ENCODE data around the gene NRXN3. TPM values are rescaled to one million over a fixed set of nuclear protein-coding genes. Genes with fewer than 3 reads are reported as not detected.
"Not testable (repeated sequence)": the region's sequence is repeated elsewhere in the genome, so short reads cannot be mapped to it uniquely, and the experiment has no call there.

The NRXN3 gene
- total RNA-seq, 1 donor from 2014 or later: 1.6 TPM

- Histone ChIP-seq H3K36me3 (ENCODE audit: control insufficient read depth, insufficient read depth, low read length) (no peaks in the 10 kb centered on the region), H3K4me3 (ENCODE audit: low read depth, low read length) (no peak overlapping the region), H3K27me3 (ENCODE audit: control insufficient read depth, insufficient read depth, low read length) (no peaks in the 10 kb centered on the region)
- DNase-seq (ENCODE audit: low read depth): no peak
- TF ChIP-seq, protein P1, sequence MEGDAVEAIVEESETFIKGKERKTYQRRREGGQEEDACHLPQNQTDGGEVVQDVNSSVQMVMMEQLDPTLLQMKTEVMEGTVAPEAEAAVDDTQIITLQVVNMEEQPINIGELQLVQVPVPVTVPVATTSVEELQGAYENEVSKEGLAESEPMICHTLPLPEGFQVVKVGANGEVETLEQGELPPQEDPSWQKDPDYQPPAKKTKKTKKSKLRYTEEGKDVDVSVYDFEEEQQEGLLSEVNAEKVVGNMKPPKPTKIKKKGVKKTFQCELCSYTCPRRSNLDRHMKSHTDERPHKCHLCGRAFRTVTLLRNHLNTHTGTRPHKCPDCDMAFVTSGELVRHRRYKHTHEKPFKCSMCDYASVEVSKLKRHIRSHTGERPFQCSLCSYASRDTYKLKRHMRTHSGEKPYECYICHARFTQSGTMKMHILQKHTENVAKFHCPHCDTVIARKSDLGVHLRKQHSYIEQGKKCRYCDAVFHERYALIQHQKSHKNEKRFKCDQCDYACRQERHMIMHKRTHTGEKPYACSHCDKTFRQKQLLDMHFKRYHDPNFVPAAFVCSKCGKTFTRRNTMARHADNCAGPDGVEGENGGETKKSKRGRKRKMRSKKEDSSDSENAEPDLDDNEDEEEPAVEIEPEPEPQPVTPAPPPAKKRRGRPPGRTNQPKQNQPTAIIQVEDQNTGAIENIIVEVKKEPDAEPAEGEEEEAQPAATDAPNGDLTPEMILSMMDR (IDR thresholded peaks at IDR 0.05; ENCODE audit: insufficient read depth, low read length, poor library complexity, severe bottlenecking): no peak
Measured at GRCh38 chr14:79018836-79019235, 848.7 kb downstream of the NRXN3 start.

DNA sequence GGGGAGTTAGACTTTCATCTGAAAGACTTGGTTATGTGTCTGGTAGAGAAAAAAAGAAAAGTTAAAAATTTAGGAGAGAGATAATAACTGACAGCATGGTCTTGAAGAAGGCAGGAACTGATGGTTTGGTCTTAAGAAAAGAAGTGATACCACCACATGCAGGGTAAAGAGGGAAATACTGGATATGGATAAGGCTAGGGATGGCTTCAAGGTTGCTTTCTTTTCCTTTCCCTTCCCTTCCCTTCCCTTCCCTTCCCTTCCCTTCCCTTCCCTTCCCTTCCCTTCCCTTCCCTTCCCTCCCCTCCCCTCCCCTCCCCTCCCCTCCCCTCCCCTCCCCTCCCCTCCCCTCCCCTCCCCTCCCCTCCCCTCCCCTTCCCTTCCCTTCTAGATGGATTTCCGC, 849.7 kb downstream of the NRXN3 start:
- H3K4me3 ChIP-seq (ENCODE audit: low read depth, low read length); DNase-seq (ENCODE audit: low read depth); H3K27me3 ChIP-seq (ENCODE audit: control insufficient read depth, insufficient read depth, low read length); H3K36me3 ChIP-seq (ENCODE audit: control insufficient read depth, insufficient read depth, low read length): not testable (repeated sequence)

DNA sequence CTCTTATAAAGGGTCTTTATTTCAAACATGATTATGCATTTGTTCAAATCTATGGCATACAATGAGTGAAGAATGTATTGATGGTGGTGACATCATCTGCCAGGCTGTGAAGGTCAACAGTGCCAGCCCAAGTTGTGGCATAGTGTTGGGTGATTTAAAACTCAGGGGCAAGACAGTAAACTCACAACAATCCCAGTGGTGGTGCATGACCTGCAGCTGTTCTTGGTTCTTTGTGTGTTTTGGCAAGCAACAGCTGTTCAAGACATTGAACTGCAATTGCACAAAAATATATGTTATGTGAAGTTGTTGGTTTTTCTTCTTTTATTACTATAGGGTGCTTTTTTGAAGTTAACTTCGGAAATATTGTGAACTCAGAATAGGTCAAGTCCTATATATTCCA, 851.6 kb downstream of the NRXN3 start:
- DNase-seq (ENCODE audit: low read depth): no peak
- TF ChIP-seq, protein P1 (IDR thresholded peaks at IDR 0.05; ENCODE audit: insufficient read depth, low read length, poor library complexity, severe bottlenecking): no peak
- no peaks in the 10 kb centered on the region for H3K36me3 ChIP-seq (ENCODE audit: control insufficient read depth, insufficient read depth, low read length)
- no peaks in the 10 kb centered on the region for H3K27me3 ChIP-seq (ENCODE audit: control insufficient read depth, insufficient read depth, low read length)
- no peak overlapping the region for H3K4me3 ChIP-seq (ENCODE audit: low read depth, low read length)

GRCh38 chr14:79027138-79027537, 857.0 kb downstream of the NRXN3 start:
- TF ChIP-seq, protein P1 (IDR thresholded peaks at IDR 0.05; ENCODE audit: insufficient read depth, low read length, poor library complexity, severe bottlenecking): no peak

DNA sequence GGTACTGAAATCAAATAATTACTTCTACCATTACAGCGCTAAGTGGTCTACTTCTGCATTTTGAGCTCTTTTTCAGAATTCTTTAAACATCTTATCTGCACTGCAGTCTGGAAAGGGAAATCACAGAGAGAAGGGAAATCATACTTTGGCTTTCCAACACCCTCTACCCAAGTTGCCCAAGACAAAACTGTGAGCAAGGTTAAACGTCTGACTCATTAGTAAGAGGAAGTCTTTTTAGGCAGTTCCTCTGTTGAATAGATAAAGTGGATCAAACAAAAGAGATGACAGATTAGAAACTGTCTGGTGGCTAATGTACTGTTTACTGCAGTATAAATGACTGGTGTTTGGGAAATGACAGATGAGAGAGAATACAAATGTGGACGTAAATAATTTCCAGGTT, 858.1 kb downstream of the NRXN3 start:
- Histone ChIP-seq H3K4me3 (ENCODE audit: low read depth, low read length) (no peak overlapping the region), H3K36me3 (ENCODE audit: control insufficient read depth, insufficient read depth, low read length) (no peaks in the 10 kb centered on the region), H3K27me3 (ENCODE audit: control insufficient read depth, insufficient read depth, low read length) (no peaks in the 10 kb centered on the region)
- DNase-seq (ENCODE audit: low read depth): no peak
- TF ChIP-seq, protein P1 (IDR thresholded peaks at IDR 0.05; ENCODE audit: insufficient read depth, low read length, poor library complexity, severe bottlenecking): no peak

More at GRCh38 chr14:79027138-79027537, 857.0 kb downstream of the NRXN3 start:
- Histone ChIP-seq H3K36me3 (ENCODE audit: control insufficient read depth, insufficient read depth, low read length) (no peaks in the 10 kb centered on the region), H3K4me3 (ENCODE audit: low read depth, low read length) (no peak overlapping the region), H3K27me3 (ENCODE audit: control insufficient read depth, insufficient read depth, low read length) (no peaks in the 10 kb centered on the region)
- no peak for DNase-seq (ENCODE audit: low read depth)

DNA sequence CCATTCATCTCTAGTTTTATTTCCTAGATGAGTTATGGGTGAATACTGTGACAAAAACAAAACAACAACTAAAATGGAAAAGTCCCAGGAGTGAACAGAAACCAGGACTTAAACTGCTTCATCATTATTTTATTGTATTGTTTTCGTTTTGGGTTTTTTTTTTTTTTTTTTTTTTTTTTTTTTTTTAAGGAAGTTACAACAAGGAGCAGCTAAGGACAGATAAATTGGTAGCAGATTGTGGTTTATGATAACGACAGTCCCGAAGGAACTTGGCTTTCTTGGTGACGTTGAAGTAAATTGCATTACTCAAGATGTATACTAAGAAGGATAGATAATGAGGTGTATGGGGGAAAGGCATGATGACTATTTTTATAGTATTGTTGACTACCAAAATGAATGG, 866.3 kb downstream of the NRXN3 start:
- no peak overlapping the region for H3K4me3 ChIP-seq (ENCODE audit: low read depth, low read length)
- TF ChIP-seq, protein P1 (IDR thresholded peaks at IDR 0.05; ENCODE audit: insufficient read depth, low read length, poor library complexity, severe bottlenecking): no peak
- no peak for DNase-seq (ENCODE audit: low read depth)
- H3K36me3 ChIP-seq (ENCODE audit: control insufficient read depth, insufficient read depth, low read length): no peaks in the 10 kb centered on the region
- H3K27me3 ChIP-seq (ENCODE audit: control insufficient read depth, insufficient read depth, low read length): no peaks in the 10 kb centered on the region
